ENCODE results near the gene ZNF283. TPM values are rescaled to one million over a fixed set of nuclear protein-coding genes. Genes with fewer than 3 reads are reported as not detected.

ZNF283 gene
- total RNA-seq, 1 donor from 2014 or later: 12.7 TPM

DNA sequence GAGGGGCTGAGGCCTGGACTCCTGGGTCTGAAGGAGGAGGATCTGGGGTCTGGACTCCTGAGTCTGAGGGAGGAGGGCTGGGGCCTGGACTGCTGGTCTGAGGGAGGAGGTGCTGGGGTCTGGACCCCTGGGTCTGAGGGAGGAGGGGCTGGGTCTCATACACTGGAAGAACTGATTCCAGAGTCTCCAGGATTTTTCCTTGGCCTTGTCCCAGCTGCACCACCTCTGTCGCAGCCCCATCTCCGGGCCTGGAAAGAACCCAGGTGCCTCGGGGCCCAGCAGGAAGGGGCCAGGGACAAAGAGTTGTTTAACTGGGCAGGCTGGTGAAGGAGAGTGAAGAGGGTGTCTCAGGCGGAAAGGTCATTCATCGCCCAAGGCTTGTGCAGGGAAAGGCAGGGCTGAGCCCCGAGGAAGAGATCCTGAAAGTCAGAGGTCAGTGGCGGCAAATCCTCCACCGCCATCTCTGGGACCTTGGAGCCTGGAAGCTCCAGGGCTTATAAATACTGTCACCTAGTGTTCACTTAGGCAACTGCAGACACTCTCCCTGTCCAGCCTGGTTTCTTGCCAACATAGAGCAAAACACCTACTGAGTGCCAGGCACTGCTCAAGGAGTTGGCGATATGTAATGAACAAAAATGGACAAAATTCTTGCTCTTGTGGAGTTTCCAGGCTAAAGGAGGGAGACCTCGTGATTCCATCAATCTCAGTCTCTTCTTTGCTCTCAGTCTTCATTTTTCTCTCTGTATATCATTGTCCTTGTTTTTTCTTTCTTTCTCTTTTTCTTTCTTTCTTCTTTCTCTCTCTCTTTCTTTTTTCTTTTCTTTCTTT lies 41.9 kb upstream of the ZNF283 start:
- H3K4me3 ChIP-seq: no peak overlapping the region
- TF ChIP-seq, protein P1, sequence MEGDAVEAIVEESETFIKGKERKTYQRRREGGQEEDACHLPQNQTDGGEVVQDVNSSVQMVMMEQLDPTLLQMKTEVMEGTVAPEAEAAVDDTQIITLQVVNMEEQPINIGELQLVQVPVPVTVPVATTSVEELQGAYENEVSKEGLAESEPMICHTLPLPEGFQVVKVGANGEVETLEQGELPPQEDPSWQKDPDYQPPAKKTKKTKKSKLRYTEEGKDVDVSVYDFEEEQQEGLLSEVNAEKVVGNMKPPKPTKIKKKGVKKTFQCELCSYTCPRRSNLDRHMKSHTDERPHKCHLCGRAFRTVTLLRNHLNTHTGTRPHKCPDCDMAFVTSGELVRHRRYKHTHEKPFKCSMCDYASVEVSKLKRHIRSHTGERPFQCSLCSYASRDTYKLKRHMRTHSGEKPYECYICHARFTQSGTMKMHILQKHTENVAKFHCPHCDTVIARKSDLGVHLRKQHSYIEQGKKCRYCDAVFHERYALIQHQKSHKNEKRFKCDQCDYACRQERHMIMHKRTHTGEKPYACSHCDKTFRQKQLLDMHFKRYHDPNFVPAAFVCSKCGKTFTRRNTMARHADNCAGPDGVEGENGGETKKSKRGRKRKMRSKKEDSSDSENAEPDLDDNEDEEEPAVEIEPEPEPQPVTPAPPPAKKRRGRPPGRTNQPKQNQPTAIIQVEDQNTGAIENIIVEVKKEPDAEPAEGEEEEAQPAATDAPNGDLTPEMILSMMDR (IDR thresholded peaks at IDR 0.05): peak; percentile 98
- peaks cover 6% of the 10 kb centered on the region for H3K27me3 ChIP-seq (ENCODE audit: low read depth)
- intact Hi-C loops (cut with DNase I): no loop called here
- no peaks in the 10 kb centered on the region for H3K9me3 ChIP-seq
- DNase-seq (peak; percentile 71), ATAC-seq (peak; percentile 85 to 89)
- H3K4me1 ChIP-seq: peaks cover 4% of the 10 kb centered on the region
- H3K27ac ChIP-seq: no peak overlapping the region
- no peaks in the 10 kb centered on the region for H3K36me3 ChIP-seq

DNA sequence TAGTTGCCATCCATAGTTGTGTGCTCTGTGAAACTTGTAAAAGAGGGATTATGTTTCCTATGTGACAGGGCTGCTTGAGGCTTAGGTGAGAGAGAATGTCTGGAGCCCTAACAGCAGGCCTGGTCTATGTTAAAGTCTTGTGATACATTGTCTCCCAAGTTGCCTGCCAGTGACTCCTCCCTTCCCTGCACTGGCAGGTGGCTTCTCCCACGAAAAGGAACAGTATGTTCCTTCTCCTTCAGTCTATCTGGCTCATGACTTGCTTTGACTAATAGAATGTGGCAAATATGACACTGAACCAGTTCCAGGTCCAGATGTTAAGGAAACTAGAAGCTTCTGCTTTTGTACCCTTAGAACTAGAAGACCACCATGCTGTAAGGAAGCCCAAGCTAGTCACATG lies 40.5 kb upstream of the ZNF283 start:
- intact Hi-C loops (cut with DNase I): no loop called here
- Histone ChIP-seq H3K27ac (no peak overlapping the region), H3K9me3 (no peaks in the 10 kb centered on the region), H3K27me3 (ENCODE audit: low read depth) (peaks cover 6% of the 10 kb centered on the region), H3K36me3 (no peaks in the 10 kb centered on the region), H3K4me1 (peaks cover 4% of the 10 kb centered on the region), H3K4me3 (no peak overlapping the region)
- TF ChIP-seq, protein P1 (IDR thresholded peaks at IDR 0.05): no peak
- DNase-seq (no peak), ATAC-seq (no peak)

DNA sequence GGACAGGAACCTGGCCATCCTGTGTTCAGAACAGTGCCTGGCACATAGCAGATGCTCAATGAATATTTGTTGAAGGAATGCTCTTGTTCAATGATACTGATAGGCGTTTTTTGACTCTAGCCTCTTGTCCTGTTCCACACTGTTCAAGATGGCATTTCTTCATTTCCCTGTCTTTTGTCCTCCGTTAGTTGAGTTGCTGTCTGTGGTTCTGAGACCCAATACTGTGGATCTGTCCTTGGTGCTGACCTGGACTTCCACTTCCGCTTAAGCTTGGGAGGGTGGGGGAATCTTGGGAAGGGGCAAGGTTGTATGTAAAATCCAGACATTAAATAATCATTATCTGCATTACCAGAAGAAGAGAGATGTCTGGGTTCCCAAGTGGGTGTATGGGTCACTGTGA lies 38.1 kb upstream of the ZNF283 start:
- Histone ChIP-seq H3K36me3 (no peaks in the 10 kb centered on the region), H3K27ac (no peak overlapping the region), H3K4me1 (peaks cover 4% of the 10 kb centered on the region), H3K9me3 (no peaks in the 10 kb centered on the region), H3K4me3 (no peak overlapping the region), H3K27me3 (ENCODE audit: low read depth) (no peaks in the 10 kb centered on the region)
- ATAC-seq: no peak
- TF ChIP-seq, protein P1 (IDR thresholded peaks at IDR 0.05): no peak
- no peak for DNase-seq
- intact Hi-C loops (cut with DNase I): no loop called here

DNA sequence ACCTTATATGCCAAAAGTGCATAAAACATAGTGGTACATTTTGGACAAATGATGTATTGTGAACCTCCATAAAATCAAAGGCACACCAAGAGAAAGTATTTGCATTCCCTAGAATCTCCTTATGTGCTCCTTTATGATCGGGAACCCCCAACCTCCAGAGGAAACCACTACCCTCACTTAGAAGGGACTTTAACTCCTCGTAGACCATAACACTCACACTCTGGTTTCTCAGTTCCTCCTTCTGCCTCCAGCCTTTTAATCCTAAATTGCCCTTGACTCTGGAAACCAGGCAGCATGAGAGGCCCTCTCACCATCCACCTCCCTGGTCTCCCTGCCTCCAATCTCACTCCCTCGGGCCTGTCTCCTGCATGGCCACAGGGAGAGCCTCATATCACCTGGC lies 36.5 kb upstream of the ZNF283 start:
- ATAC-seq: no peak
- no peak overlapping the region for H3K4me3 ChIP-seq
- H3K27ac ChIP-seq: no peak overlapping the region
- no peak for DNase-seq
- H3K9me3 ChIP-seq: no peaks in the 10 kb centered on the region
- H3K4me1 ChIP-seq: no peaks in the 10 kb centered on the region
- TF ChIP-seq, protein P1 (IDR thresholded peaks at IDR 0.05): no peak
- no peaks in the 10 kb centered on the region for H3K27me3 ChIP-seq (ENCODE audit: low read depth)
- no peaks in the 10 kb centered on the region for H3K36me3 ChIP-seq
- intact Hi-C loops (cut with DNase I): no loop called here

DNA sequence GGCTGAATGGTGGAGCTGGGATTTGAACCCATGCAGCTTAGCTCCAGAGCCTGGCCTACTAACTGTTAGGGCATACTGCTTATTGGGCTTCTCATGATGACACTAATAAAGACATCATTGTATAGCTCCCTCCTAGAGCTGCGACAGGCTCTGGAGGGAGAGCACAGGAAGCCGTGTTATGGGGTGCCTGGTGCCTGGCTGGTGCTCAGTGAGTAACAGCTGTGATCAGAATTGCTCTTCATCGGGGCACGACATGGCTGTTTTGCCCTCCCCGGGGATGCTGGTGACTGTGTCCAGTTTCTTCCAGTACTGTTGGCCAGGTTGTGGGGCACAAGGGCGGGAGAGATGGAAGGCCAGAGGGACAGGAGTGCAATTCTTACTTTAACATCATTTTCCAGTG lies 30.0 kb upstream of the ZNF283 start:
- Histone ChIP-seq H3K9me3 (no peaks in the 10 kb centered on the region), H3K4me3 (no peak overlapping the region), H3K36me3 (no peaks in the 10 kb centered on the region), H3K27me3 (ENCODE audit: low read depth) (no peaks in the 10 kb centered on the region), H3K27ac (no peak overlapping the region), H3K4me1 (peaks cover 7% of the 10 kb centered on the region)
- no peak for ATAC-seq
- intact Hi-C loops (cut with DNase I): no loop called here
- no peak for DNase-seq
- TF ChIP-seq, protein P1 (IDR thresholded peaks at IDR 0.05): no peak
